GM23338 (cell line): ENCODE results near the gene UHMK1.

ENCODE experiments used
- CTCF ChIP-seq, 2 experiments: fragments of 200-600 bp in 1 of 2; sonication (generic) in 1 of 2; conservative IDR thresholded peaks; 2 replicates each; pipeline versions ENCODE4 v1.5.1 to v1.6.1; 2016 to 2017; ENCODE audit warnings: antibody characterized with exemption in 2 of 2, low read depth in 2 of 2, mild to moderate bottlenecking in 2 of 2, moderate library complexity in 1 of 2
- EZH2 ChIP-seq: fragments of 200-600 bp; sonication (generic); IDR thresholded peaks from one replicate; pipeline ENCODE4 v1.8.0; 2017; ENCODE audit warnings: antibody characterized with exemption, mild to moderate bottlenecking, low read depth; ENCODE audit not compliant: unreplicated experiment
- EZH2phosphoT487 ChIP-seq: fragments of 200-600 bp; sonication (generic); IDR thresholded peaks from one replicate; pipeline ENCODE4 v1.8.1; 2018; ENCODE audit warnings: antibody characterized with exemption; ENCODE audit not compliant: unreplicated experiment
- JUNB ChIP-seq: IDR thresholded peaks from one replicate; pipeline ENCODE4 v1.6.1; 2016; ENCODE audit warnings: antibody characterized with exemption; ENCODE audit not compliant: unreplicated experiment
- POLR2AphosphoS5 ChIP-seq: IDR thresholded peaks from 2 replicates; pipeline ENCODE4 v1.6.1; 2016; ENCODE audit warnings: antibody characterized with exemption, low read depth
- REST ChIP-seq: IDR thresholded peaks from one replicate; pipeline ENCODE4 v1.6.1; 2018; ENCODE audit warnings: antibody characterized with exemption; ENCODE audit not compliant: unreplicated experiment
- STAT1 ChIP-seq: IDR thresholded peaks from one replicate; pipeline ENCODE4 v1.6.1; 2016; ENCODE audit warnings: antibody characterized with exemption; ENCODE audit not compliant: unreplicated experiment
- ZNF114 ChIP-seq: fragments of 250-450 bp; sonication (Bioruptor Pico); IDR thresholded peaks from 2 replicates; pipeline ENCODE4 v1.5.0; 2020; ENCODE audit warnings: mild to moderate bottlenecking, moderate library complexity

- TF ChIP-seq CTCF (conservative IDR thresholded peaks at IDR 0.05; ENCODE audit: low read depth in 2 of 2) (no peak), ZNF114 (CRISPR knock-in tag) (no peak), EZH2phosphoT487 (no peak), EZH2 (no peak), REST (no peak), JUNB (no peak), POLR2AphosphoS5 (no peak), STAT1 (no peak)
Observed at GRCh38 chr1:162466797-162467196, 30.8 kb upstream of the UHMK1 start.
